HL-60 (cell line): Measurements from ENCODE around the gene KLK10.

Experiments
- DNase-seq, 2 experiments: peaks; one replicate each; pipeline ENCODE4 v3.0.0-alpha.2; 2010 to 2020; ENCODE audit warnings: low read depth in 1 of 2, low spot score in 1 of 2
- H3K27ac ChIP-seq: fragments of 250-450 bp; sonication (Bioruptor Pico); replicated peaks from 2 replicates; pipeline ENCODE4 v1.5.1; 2020; ENCODE audit warnings: mild to moderate bottlenecking, moderate library complexity
- H3K27me3 ChIP-seq: fragments of 250-450 bp; sonication (Bioruptor Pico); 2 replicates; pipeline ENCODE4 v1.5.1; 2021; ENCODE audit warnings: mild to moderate bottlenecking, moderate library complexity; ENCODE audit not compliant: insufficient read depth, poor library complexity, severe bottlenecking
- H3K4me3 ChIP-seq: replicated peaks from 2 replicates; pipeline ENCODE4 v1.5.1; 2011; ENCODE audit warnings: mild to moderate bottlenecking, control low read depth, low read length; ENCODE audit not compliant: insufficient read depth
- GABPA ChIP-seq: IDR thresholded peaks from 2 replicates; pipeline ENCODE4 v1.6.1; 2012; ENCODE audit warnings: low read depth
- POLR2AphosphoS5 ChIP-seq: IDR thresholded peaks from 2 replicates; pipeline ENCODE4 v1.6.1; 2012; ENCODE audit warnings: low read depth
- SPI1 ChIP-seq: IDR thresholded peaks from 2 replicates; pipeline ENCODE4 v1.6.1; 2012; ENCODE audit warnings: low read depth, mild to moderate bottlenecking, borderline replicate concordance
- TF ChIP-seq, protein P1 (sequence below): IDR thresholded peaks from one replicate; pipeline ENCODE4 v1.5.1; 2011; ENCODE audit warnings: low read length, control low read depth, inconsistent platforms; ENCODE audit not compliant: insufficient read depth
- TF ChIP-seq, protein P2 (sequence below): IDR thresholded peaks from 2 replicates; pipeline ENCODE4 v1.6.1; 2012; ENCODE audit warnings: low read depth; ENCODE audit not compliant: insufficient replicate concordance

KLK10 gene

DNA sequence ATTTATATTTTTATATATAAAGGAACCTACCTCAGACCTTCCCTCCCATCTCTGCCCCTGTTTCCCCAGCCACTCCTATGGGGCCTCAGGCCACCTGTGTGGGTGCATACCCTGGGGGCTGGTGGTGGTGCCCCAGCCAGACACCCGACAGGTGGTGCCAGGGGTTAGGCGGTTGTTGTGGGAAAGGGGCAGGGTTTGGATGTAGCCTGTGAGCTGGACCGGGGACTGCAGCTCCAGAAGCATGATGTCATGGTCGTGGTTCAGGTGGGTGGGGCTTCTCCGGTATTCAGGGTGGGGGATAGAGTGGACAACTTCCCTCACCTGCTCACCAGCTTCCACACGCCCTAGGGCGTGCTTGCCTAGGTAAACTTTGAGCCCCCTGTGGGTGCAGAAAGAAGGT, 40.2 kb upstream of the KLK10 start:
- TF ChIP-seq GABPA, result no peak
- TF ChIP-seq POLR2AphosphoS5, result no peak
- Histone ChIP-seq H3K27me3 (peaks cover 6% of the 10 kb centered on the region), H3K27ac (no peak overlapping the region), H3K4me3 (no peak overlapping the region)
- no peak for DNase-seq

DNA sequence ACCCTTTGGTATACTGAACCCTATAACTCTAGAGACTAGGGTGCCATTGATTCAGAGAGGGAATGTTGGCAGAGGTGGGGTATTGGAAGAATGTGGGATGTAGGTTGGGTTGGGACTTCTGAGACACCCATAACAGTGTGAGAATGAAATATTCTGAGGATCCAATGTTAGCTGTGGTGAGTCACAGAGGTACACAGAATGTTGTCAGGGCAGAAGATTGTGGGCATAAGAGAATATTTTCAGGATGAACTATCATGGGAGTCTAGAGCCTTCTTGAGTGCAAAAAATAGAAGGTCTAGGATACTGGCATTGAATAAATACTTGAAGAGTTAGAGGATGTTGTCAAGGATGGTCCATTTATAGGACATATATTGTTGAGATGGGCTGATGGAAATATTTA, 36.4 kb upstream of the KLK10 start:
- Histone ChIP-seq H3K4me3 (no peak overlapping the region), H3K27me3 (no peaks in the 10 kb centered on the region), H3K27ac (no peak overlapping the region)
- TF ChIP-seq, protein P1, sequence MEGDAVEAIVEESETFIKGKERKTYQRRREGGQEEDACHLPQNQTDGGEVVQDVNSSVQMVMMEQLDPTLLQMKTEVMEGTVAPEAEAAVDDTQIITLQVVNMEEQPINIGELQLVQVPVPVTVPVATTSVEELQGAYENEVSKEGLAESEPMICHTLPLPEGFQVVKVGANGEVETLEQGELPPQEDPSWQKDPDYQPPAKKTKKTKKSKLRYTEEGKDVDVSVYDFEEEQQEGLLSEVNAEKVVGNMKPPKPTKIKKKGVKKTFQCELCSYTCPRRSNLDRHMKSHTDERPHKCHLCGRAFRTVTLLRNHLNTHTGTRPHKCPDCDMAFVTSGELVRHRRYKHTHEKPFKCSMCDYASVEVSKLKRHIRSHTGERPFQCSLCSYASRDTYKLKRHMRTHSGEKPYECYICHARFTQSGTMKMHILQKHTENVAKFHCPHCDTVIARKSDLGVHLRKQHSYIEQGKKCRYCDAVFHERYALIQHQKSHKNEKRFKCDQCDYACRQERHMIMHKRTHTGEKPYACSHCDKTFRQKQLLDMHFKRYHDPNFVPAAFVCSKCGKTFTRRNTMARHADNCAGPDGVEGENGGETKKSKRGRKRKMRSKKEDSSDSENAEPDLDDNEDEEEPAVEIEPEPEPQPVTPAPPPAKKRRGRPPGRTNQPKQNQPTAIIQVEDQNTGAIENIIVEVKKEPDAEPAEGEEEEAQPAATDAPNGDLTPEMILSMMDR, result no peak
- no peak for TF ChIP-seq POLR2AphosphoS5
- TF ChIP-seq, protein P2, sequence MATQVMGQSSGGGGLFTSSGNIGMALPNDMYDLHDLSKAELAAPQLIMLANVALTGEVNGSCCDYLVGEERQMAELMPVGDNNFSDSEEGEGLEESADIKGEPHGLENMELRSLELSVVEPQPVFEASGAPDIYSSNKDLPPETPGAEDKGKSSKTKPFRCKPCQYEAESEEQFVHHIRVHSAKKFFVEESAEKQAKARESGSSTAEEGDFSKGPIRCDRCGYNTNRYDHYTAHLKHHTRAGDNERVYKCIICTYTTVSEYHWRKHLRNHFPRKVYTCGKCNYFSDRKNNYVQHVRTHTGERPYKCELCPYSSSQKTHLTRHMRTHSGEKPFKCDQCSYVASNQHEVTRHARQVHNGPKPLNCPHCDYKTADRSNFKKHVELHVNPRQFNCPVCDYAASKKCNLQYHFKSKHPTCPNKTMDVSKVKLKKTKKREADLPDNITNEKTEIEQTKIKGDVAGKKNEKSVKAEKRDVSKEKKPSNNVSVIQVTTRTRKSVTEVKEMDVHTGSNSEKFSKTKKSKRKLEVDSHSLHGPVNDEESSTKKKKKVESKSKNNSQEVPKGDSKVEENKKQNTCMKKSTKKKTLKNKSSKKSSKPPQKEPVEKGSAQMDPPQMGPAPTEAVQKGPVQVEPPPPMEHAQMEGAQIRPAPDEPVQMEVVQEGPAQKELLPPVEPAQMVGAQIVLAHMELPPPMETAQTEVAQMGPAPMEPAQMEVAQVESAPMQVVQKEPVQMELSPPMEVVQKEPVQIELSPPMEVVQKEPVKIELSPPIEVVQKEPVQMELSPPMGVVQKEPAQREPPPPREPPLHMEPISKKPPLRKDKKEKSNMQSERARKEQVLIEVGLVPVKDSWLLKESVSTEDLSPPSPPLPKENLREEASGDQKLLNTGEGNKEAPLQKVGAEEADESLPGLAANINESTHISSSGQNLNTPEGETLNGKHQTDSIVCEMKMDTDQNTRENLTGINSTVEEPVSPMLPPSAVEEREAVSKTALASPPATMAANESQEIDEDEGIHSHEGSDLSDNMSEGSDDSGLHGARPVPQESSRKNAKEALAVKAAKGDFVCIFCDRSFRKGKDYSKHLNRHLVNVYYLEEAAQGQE, result no peak
- no peak for TF ChIP-seq GABPA
- no peak for DNase-seq

DNA sequence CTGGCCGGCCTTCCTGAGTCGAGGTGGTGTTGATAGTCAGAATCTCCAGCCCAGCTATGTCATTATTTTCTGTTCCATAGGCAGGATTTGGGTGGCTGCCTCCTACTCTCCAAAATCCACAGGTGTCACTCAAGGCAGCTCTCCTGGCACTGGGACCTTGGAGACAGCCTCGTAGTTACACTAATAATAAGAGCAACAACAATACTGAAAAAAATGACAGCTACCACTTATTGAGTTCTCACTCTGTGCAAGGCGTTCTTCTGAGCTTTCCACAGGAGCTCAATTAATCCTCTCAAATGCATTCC, 27.5 kb upstream of the KLK10 start:
- TF ChIP-seq, protein P1, result no peak
- TF ChIP-seq, protein P2, result no peak
- TF ChIP-seq SPI1, result no peak
- TF ChIP-seq POLR2AphosphoS5, result no peak
- TF ChIP-seq GABPA, result no peak
- DNase-seq, result no peak
- Histone ChIP-seq H3K4me3 (no peak overlapping the region), H3K27ac (no peak overlapping the region), H3K27me3 (peaks cover 6% of the 10 kb centered on the region)

DNA sequence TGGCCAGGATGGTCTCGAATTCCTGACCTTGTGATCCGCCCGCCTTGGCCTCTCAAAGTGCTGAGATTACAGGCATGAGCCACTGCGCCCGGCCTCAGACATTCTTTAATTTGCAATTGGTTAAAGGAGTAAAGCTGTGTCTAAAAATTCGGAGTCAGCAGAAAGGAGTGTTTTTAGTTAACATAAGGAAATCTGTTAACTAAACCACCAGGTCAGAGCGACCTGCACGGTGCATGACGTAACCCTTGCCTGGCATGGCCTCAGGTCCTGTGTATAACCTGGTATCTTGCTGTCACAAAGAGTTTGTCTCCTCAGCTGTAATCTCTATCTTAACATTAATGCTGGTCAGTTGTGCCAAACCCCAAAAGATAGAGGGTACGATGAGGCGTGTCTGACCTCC, 24.8 kb upstream of the KLK10 start:
- Histone ChIP-seq H3K27ac (no peak overlapping the region), H3K4me3 (no peak overlapping the region), H3K27me3 (peaks cover 6% of the 10 kb centered on the region)
- DNase-seq, result no peak
- TF ChIP-seq, protein P2, result no peak
- TF ChIP-seq, protein P1, result no peak
- TF ChIP-seq GABPA (no peak), POLR2AphosphoS5 (no peak), SPI1 (no peak)
